Ishikawa (cell line): ENCODE measurements around the gene SLC6A6.

Experiments
- CEBPB ChIP-seq: IDR thresholded peaks from 2 replicates; pipeline ENCODE4 v1.6.1; 2012
- CREB1 ChIP-seq: IDR thresholded peaks from 2 replicates; pipeline ENCODE4 v1.6.1; 2012; ENCODE audit warnings: low read depth
- EGR1 ChIP-seq: IDR thresholded peaks from 2 replicates; pipeline ENCODE4 v1.6.1; 2012
- EP300 ChIP-seq: IDR thresholded peaks from 2 replicates; pipeline ENCODE4 v1.6.1; 2012; ENCODE audit warnings: borderline replicate concordance
- FOXM1 ChIP-seq: IDR thresholded peaks from 2 replicates; pipeline ENCODE4 v1.6.1; 2012; ENCODE audit warnings: low read depth, borderline replicate concordance
- NFIC ChIP-seq: IDR thresholded peaks from 2 replicates; pipeline ENCODE4 v1.6.1; 2012
- RAD21 ChIP-seq: IDR thresholded peaks from 2 replicates; pipeline ENCODE4 v1.6.1; 2012; ENCODE audit warnings: low read depth
- TAF1 ChIP-seq: IDR thresholded peaks from 2 replicates; pipeline ENCODE4 v1.6.1; 2012; ENCODE audit warnings: low read depth, mild to moderate bottlenecking
- TCF12 ChIP-seq: IDR thresholded peaks from 2 replicates; pipeline ENCODE4 v1.6.1; 2012; ENCODE audit warnings: low read depth
- TEAD4 ChIP-seq: IDR thresholded peaks from 2 replicates; pipeline ENCODE4 v1.6.1; 2012
- YY1 ChIP-seq: IDR thresholded peaks from 2 replicates; pipeline ENCODE4 v1.6.1; 2012; ENCODE audit warnings: low read depth
- ZBTB7A ChIP-seq: IDR thresholded peaks from 2 replicates; pipeline ENCODE4 v1.6.1; 2012; ENCODE audit warnings: low read depth
- TF ChIP-seq, protein P1 (sequence below): IDR thresholded peaks from 2 replicates; pipeline ENCODE4 v1.6.1; 2012
- TF ChIP-seq, protein P2 (sequence below): IDR thresholded peaks from 2 replicates; pipeline ENCODE4 v1.6.1; 2012; ENCODE audit warnings: low read depth, mild to moderate bottlenecking
- TF ChIP-seq, protein P3 (sequence below): IDR thresholded peaks from 2 replicates; pipeline ENCODE4 v1.6.1; 2012

SLC6A6 gene

DNA sequence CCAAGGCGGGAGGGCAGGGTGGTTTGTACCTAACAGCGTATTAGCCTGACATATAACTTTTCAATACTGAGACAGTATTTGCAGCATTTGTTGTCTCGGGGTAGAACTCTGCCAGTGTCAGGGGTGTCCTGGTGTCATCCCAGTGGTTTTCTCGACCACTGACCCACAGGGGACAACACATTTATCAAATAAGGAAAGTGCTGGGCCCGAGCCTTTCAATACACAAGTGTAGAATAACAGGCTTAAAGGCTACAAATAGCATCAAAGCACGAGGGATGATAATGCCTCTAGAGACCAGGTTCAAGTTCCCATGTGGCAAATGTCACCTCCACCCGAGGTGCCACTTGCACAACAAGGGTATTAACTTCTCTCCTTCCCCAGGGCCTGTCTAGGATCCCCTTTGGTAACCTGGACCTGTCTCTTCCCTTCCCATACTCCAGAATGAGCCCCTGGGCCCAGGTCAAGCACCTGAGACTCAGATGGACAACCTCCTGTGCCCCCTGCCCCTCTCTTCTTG lies 9.5 kb upstream of the SLC6A6 start:
- TF ChIP-seq RAD21: no peak
- TF ChIP-seq, protein P1, sequence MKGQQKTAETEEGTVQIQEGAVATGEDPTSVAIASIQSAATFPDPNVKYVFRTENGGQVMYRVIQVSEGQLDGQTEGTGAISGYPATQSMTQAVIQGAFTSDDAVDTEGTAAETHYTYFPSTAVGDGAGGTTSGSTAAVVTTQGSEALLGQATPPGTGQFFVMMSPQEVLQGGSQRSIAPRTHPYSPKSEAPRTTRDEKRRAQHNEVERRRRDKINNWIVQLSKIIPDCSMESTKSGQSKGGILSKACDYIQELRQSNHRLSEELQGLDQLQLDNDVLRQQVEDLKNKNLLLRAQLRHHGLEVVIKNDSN: no peak
- no peak for TF ChIP-seq CEBPB
- TF ChIP-seq, protein P2, sequence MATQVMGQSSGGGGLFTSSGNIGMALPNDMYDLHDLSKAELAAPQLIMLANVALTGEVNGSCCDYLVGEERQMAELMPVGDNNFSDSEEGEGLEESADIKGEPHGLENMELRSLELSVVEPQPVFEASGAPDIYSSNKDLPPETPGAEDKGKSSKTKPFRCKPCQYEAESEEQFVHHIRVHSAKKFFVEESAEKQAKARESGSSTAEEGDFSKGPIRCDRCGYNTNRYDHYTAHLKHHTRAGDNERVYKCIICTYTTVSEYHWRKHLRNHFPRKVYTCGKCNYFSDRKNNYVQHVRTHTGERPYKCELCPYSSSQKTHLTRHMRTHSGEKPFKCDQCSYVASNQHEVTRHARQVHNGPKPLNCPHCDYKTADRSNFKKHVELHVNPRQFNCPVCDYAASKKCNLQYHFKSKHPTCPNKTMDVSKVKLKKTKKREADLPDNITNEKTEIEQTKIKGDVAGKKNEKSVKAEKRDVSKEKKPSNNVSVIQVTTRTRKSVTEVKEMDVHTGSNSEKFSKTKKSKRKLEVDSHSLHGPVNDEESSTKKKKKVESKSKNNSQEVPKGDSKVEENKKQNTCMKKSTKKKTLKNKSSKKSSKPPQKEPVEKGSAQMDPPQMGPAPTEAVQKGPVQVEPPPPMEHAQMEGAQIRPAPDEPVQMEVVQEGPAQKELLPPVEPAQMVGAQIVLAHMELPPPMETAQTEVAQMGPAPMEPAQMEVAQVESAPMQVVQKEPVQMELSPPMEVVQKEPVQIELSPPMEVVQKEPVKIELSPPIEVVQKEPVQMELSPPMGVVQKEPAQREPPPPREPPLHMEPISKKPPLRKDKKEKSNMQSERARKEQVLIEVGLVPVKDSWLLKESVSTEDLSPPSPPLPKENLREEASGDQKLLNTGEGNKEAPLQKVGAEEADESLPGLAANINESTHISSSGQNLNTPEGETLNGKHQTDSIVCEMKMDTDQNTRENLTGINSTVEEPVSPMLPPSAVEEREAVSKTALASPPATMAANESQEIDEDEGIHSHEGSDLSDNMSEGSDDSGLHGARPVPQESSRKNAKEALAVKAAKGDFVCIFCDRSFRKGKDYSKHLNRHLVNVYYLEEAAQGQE: no peak
- no peak for TF ChIP-seq NFIC
- no peak for TF ChIP-seq FOXM1
- TF ChIP-seq TCF12: no peak
- no peak for TF ChIP-seq TAF1
- TF ChIP-seq CREB1: no peak
- TF ChIP-seq TEAD4: no peak
- TF ChIP-seq EGR1: no peak
- TF ChIP-seq YY1: no peak
- TF ChIP-seq ZBTB7A: no peak
- no peak for TF ChIP-seq EP300
- TF ChIP-seq, protein P3, sequence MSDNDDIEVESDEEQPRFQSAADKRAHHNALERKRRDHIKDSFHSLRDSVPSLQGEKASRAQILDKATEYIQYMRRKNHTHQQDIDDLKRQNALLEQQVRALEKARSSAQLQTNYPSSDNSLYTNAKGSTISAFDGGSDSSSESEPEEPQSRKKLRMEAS: no peak

DNA sequence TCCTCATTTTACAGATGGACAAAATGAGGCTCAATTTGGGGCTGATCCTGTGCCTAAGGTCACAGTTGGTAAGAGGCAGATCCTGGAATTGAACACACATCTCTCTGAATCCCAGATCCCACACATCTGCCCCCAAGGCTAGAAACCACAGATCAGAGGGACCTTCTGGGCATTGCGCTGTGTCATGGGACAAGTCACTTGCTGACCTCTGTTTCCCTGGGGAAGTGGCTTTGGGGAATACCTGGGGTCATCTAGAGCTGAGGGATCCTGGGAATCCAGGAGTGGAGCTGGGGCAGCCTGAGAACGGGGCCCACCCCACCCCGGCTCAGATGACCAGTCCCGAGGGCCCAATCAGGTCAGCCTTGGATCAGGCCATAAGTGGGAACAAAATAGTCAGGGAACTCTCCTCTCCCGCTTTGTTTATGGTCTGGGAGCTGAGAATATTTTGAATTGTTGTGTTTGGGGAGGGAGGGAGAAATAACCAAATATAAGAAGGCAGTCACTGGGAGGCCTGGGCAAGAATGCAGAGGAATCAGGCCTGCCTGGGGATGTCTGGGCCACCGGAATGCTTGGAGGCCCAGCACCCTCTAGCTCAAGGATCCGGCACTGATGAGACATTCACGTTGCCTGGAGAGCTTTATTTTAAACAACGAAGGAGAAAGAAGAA lies 8.8 kb upstream of the SLC6A6 start:
- TF ChIP-seq YY1: no peak
- TF ChIP-seq, protein P2: no peak
- no peak for TF ChIP-seq CREB1
- no peak for TF ChIP-seq EP300
- TF ChIP-seq TEAD4: no peak
- TF ChIP-seq CEBPB: no peak
- no peak for TF ChIP-seq TAF1
- no peak for TF ChIP-seq EGR1
- no peak for TF ChIP-seq ZBTB7A
- TF ChIP-seq, protein P3: no peak
- no peak for TF ChIP-seq NFIC
- TF ChIP-seq RAD21: no peak
- no peak for TF ChIP-seq FOXM1
- TF ChIP-seq, protein P1: no peak
- no peak for TF ChIP-seq TCF12

DNA sequence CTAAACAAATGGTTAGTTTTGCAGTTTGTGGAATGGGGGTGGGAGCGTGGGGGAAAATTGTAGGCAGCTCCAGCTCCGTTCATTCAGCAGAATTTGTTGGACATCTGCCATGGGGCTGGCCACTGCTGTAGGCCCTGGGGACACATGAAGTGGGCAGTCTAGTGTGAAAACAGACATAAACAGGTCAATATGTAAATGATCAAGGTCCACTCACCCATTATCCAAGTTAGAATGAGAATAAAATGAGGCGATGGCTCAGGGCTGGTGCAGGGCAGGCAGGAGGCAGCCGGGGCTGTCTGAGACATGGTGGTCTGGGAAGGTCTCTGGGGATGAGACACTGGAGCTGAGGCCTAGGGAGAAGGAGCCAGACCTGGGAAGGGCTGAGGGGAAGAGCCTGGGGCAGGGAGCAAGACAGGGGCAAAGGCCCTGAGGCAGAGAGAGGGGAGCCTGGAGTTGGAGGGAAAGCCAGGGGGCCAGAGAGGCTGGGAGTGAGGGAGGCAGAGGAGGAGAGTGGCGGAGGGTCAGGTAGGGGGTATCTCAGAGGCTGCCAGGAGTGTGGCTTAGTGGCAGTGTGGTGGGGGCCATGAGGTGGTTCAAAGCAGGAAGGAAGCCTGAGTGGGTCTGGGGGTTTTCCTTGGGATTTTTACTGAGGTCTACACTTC lies 6.2 kb upstream of the SLC6A6 start:
- TF ChIP-seq ZBTB7A: no peak
- TF ChIP-seq FOXM1: no peak
- TF ChIP-seq, protein P3: no peak

DNA sequence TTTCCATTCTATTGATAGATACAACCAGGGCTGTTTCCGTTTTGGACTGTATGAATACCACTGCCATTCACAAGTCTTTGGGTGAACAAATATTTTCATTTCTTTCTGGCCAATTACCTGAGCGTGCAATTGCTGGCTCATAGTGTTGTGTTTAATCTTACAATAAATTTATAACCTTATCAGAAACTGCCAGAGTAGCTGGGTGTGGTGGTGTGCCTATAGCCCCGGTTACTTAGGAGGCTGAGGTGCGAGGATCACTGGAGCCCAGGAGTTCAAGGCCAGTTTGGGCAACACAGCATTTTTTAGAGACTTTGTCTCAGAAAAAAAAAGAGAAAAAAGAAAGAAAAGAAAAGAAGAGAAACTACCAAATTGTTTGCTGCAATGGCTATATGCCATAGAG lies 5.4 kb upstream of the SLC6A6 start:
- TF ChIP-seq RAD21: no peak
- TF ChIP-seq NFIC: no peak
- TF ChIP-seq FOXM1: no peak
- TF ChIP-seq YY1: no peak

DNA sequence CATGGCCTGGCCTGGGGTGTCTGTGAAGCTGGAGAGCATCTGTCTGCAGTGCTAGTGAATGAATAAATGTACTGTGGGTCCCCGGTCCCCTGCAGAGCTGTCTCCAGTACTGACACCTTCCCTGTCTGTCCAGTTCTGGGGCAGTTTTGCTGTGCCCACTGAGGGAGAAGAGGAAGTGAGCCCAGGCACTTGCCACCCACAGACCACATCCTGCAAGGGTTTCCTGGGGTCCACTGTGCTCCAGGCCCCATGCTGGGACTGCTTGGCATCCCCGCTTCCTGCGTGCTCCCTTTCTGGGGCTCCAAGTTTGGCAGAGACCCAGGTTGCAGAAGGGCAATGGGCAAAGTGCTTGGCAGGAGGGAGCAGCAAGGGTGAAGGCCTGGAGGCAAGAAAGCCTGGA lies 4.9 kb upstream of the SLC6A6 start:
- no peak for TF ChIP-seq TCF12
- no peak for TF ChIP-seq RAD21
- TF ChIP-seq TEAD4: no peak
- TF ChIP-seq, protein P3: no peak
- TF ChIP-seq, protein P1: no peak
- no peak for TF ChIP-seq ZBTB7A
- no peak for TF ChIP-seq FOXM1
- TF ChIP-seq YY1: no peak
- no peak for TF ChIP-seq CEBPB
- no peak for TF ChIP-seq EGR1
- no peak for TF ChIP-seq TAF1
- TF ChIP-seq, protein P2: no peak
- no peak for TF ChIP-seq EP300
